Urinary bladder (tissue), 4 donors: ENCODE results near the gene KY. TPM values are rescaled to one million over a fixed set of nuclear protein-coding genes. Genes with fewer than 3 reads are reported as not detected.
"Not testable (repeated sequence)": the region's sequence is repeated elsewhere in the genome, so short reads cannot be mapped to it uniquely, and the experiment has no call there.

Experiments used
- DNase-seq: peaks from one replicate; pipeline ENCODE4 v3.0.0-alpha.2; 2015; ENCODE audit errors: extremely low spot score
- H3K27ac ChIP-seq: one replicate; pipeline ENCODE4 v1.5.1; 2013; ENCODE audit warnings: low read depth, mild to moderate bottlenecking, moderate library complexity
- H3K36me3 ChIP-seq: one replicate; pipeline ENCODE4 v1.6.1; 2013; ENCODE audit warnings: mild to moderate bottlenecking, moderate library complexity; ENCODE audit not compliant: insufficient read depth
- H3K4me1 ChIP-seq: one replicate; pipeline ENCODE4 v1.6.1; 2013; ENCODE audit warnings: mild to moderate bottlenecking, moderate library complexity; ENCODE audit not compliant: insufficient read depth
- H3K4me3 ChIP-seq: one replicate; pipeline ENCODE4 v1.5.1; 2013; ENCODE audit warnings: low read depth, low read length
- WGBS: extraction: QIAGEN DNeasy Blood & Tissue Kit; methylation state at CpG from one replicate; pipeline ENCODE4 v1.1.7; 2013; 5-methylcytosine and 5-hydroxymethylcytosine counted together
- polyA plus RNA-seq: library from polyadenylated mRNA; stranded (reverse); fragments of 200-250 nt; gene quantifications from one replicate; pipeline ENCODE4 v1.2.3, GENCODE V29; 2013
- total RNA-seq: library from RNA; depleted of rRNA; stranded (reverse); fragments of >200 nt; gene quantifications from one replicate; pipeline ENCODE4 v1.2.3, GENCODE V29; 2014
- donor health status: healthy with polysubstance abuse.
- donor health status: healthy.

The KY gene
- total and polyA plus RNA-seq, 2 donors: 1.5 to 4.9 TPM

DNA sequence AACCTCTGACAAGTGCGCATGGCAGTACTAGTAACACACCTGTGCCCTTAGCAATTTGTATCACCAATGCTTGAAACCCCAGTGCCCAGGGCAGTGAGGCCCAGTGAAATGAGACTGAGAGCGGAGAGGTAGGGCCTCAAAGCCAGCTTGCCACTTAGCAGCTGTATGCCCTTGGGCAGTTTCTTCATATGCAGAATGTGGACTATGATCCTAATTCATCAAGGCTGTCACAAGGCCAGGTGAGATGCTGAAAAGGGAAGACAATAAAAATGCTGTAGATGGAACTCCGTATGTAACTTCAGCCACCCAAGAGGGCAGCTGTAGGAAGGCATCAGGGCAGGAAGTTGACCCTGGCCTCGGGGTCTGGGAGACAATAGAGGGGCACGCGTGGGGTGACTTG lies 74.4 kb downstream of the KY start:
- H3K4me3 ChIP-seq: no peak overlapping the region
- H3K27ac ChIP-seq: no peak overlapping the region
- WGBS: 71% methylated on average over 6 of the region's 6 CpGs
- no peaks in the 10 kb centered on the region for H3K36me3 ChIP-seq
- no peak for DNase-seq
- no peaks in the 10 kb centered on the region for H3K4me1 ChIP-seq

DNA sequence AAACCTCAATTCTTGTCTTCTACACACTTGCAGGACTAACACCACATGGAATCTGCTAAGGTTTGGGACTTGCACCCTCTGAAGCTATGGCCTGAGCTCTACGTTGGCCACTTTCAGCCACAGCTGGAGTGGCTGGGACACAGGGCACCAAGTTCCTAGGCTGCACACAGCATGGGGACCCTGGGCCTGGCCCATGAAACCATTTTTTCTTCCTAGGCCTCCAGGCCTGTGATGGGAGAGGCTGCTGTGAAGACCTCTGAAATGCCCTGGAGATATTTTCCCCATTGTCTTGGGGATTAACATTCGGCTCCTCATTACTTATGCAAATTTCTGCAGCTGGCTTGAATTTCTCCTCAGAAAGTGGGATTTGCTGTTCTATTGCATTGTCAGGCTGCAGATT lies 80.9 kb downstream of the KY start:
- WGBS: 90% methylated on average over 2 of the region's 2 CpGs
- not testable (repeated sequence) for DNase-seq, H3K36me3 ChIP-seq, H3K27ac ChIP-seq, H3K4me3 ChIP-seq, H3K4me1 ChIP-seq

DNA sequence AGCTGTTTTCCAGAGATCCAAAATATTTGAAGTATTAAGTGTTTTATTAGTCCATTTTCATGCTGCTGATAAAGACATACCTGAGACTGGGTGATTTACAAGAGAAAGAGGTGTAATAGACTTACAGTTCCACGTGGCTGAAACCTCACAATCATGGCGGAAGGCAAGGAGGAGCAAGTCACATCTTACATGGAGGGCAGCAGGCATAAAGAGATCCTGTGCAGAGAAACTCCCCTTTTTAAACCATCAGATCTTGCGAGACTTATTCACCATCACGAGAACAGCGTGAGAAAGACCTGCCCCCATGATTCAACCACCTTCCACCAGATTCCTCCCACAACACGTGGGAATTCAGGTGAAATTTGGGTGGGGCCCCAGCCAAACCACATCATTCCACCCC lies 82.0 kb downstream of the KY start:
- Histone ChIP-seq H3K27ac (no peak overlapping the region), H3K36me3 (no peaks in the 10 kb centered on the region), H3K4me3 (no peak overlapping the region), H3K4me1 (no peaks in the 10 kb centered on the region)
- DNase-seq: no peak
- WGBS: 79% methylated on average over 6 of the region's 6 CpGs

DNA sequence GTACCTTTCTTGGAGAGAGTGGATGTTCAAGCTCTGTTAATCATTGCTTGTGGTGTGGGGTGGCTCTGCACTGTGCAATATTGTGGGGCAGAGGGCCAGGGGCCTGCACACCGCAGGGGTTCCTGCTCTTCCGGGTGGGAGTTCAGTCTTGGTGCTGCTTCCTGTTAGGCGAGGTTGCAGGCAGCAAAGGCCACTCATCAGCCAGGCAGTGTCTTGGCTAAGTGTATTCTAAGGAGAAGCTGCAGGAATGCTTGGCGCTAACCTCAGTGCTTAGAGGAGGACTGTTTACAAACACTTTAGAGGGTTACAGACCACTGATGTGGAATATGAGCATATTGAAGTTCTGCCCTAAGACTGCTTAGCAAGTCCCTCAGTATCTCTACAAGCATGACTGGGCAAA lies 83.2 kb downstream of the KY start:
- no peak for DNase-seq
- 44% methylated on average over 4 of the region's 4 CpGs for WGBS
- H3K4me1 ChIP-seq: no peaks in the 10 kb centered on the region
- H3K27ac ChIP-seq: no peak overlapping the region
- H3K36me3 ChIP-seq: no peaks in the 10 kb centered on the region
- H3K4me3 ChIP-seq: no peak overlapping the region

DNA sequence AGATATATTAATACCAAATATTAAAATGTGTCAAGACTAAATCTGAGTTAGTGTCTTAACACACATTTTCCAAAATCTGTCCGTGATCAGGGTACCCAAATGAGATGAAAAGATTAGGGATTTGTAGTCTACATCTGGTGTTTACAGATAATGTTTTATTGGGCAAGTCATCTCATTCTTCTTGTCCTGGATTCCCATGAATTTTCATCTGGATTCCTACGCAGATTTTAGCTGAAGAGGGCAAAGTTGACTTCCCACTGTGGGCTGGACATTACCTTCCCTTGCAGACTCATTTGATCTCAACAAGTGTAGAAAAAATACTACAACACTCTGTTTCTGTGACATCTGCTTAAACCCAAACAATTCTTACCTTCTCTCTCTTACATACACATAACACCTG lies 85.8 kb downstream of the KY start:
- H3K27ac ChIP-seq: no peak overlapping the region
- peaks cover 1% of the 10 kb centered on the region for H3K36me3 ChIP-seq
- no peak for DNase-seq
- no peaks in the 10 kb centered on the region for H3K4me1 ChIP-seq
- 51% methylated on average over 2 of the region's 2 CpGs for WGBS
- no peak overlapping the region for H3K4me3 ChIP-seq

DNA sequence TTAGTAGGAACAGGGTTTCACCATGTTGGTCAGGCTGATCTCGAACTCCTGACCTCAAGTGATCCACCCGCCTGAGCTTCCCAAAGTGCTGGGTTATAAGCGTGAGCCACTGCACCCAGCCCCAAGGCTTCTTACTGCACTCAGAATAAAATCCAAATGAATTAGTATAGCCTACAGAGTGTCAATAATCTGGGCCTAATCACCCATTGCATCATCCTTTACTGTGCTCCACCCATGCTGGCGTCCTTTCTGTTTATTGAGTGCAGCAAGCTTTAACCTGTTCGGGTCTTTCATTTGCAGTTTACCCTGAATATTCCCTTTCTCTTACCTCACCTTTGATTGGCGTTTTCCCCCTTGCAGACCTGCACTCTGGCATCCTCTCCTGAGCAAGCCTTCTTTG lies 87.2 kb downstream of the KY start:
- H3K36me3 ChIP-seq: peaks cover 1% of the 10 kb centered on the region
- 87% methylated on average over 6 of the region's 6 CpGs for WGBS
- H3K4me3 ChIP-seq: no peak overlapping the region
- H3K4me1 ChIP-seq: no peaks in the 10 kb centered on the region
- no peak overlapping the region for H3K27ac ChIP-seq
- no peak for DNase-seq

DNA sequence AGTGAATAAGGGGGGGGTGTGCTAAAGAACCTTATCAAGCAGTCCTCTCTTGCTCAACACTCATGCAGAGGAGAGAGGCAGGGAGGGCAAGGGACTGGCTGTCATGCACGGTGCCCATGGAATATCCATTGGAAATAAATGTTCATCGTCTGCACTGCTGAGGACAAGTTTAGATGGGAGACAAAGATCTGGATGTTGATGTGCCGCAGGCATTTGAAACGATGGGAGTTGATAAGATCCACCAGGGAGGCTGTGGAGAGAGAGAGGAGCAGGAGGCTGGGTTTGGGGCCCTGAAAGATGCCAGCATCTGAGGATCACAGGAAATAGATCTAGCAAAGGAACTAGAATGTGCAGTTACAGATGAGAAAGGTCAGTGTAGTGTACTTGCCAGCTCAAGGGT lies 88.8 kb downstream of the KY start:
- H3K4me3 ChIP-seq: no peak overlapping the region
- H3K4me1 ChIP-seq: no peaks in the 10 kb centered on the region
- H3K27ac ChIP-seq: no peak overlapping the region
- no peak for DNase-seq
- WGBS: 85% methylated on average over 4 of the region's 4 CpGs
- H3K36me3 ChIP-seq: peaks cover 1% of the 10 kb centered on the region

DNA sequence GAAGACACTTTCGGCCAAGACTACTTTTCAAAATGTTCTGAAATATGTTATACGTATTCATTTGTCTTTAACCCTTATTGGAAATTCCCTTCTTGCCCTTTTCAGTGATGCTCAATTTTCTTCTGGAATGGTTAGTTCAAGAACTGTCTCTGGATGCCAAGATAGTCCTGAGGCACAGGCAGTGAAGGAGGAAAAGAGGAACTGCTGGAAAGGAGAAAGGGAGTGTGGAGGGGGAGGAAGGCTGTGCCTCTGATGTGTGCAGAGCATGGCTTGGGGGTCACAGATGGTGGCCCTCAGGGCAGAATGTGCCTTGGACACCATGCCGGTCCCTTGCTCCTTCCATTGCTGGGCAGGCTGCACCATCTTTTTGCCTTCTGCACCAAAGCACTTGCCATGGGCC lies 91.2 kb downstream of the KY start:
- Histone ChIP-seq H3K36me3 (peaks cover 1% of the 10 kb centered on the region), H3K4me3 (no peak overlapping the region), H3K4me1 (no peaks in the 10 kb centered on the region), H3K27ac (no peak overlapping the region)
- 93% methylated on average over 3 of the region's 3 CpGs for WGBS
- DNase-seq: no peak

Other genes with a start within 250 kb of the KY start
- gene ANAPC13, start 165.0 kb downstream of the KY start, total RNA-seq: 57.1 TPM
- gene ANAPC13, start 165.0 kb downstream of the KY start, polyA plus RNA-seq: 68.0 TPM
- 30.2 TPM for gene CEP63, start 165.0 kb downstream of the KY start, total RNA-seq
- gene CEP63, start 165.0 kb downstream of the KY start, polyA plus RNA-seq: 24.8 TPM
- 1.6 TPM for gene EPHB1, start 144.2 kb upstream of the KY start, total RNA-seq
- 0.67 TPM for gene EPHB1, start 144.2 kb upstream of the KY start, polyA plus RNA-seq